Activated B cell treated with CpG ODN at 0.5 μM for 24 hours (primary cell): ENCODE results near the gene TMEM8B. TPM values are rescaled to one million over a fixed set of nuclear protein-coding genes. Genes with fewer than 3 reads are reported as not detected.
"Not testable (repeated sequence)": the region's sequence is repeated elsewhere in the genome, so short reads cannot be mapped to it uniquely, and the experiment has no call there.

Source experiments
- ATAC-seq: fragments of 200-7000 bp; cut with Tn5 transposase; one replicate; pipeline ENCODE4 v1.10.0; 2021; ENCODE audit warnings: low read depth, mild to moderate bottlenecking, moderate library complexity
- CTCF ChIA-PET: fragments of 350-600 bp; sonication (Branson Sonifier 250); formaldehyde crosslinking; loops from one replicate; lab custom pipeline; 2021; ENCODE audit warnings: antibody characterized with exemption; lab: Charles Lee
- POLR2A ChIA-PET: fragments of 350-600 bp; sonication (Branson Sonifier 250); formaldehyde crosslinking; loops from one replicate; lab custom pipeline; 2021; ENCODE audit warnings: antibody characterized with exemption; lab: Charles Lee
- DNase-seq: peaks from one replicate; pipeline ENCODE4 v3.0.0; 2022
- H3K27ac Mint-ChIP-seq: one replicate; pipeline ENCODE4 v1.8.0; 2020; ENCODE audit warnings: mixed read lengths
- H3K27me3 Mint-ChIP-seq: one replicate; pipeline ENCODE4 v1.8.0; 2021; ENCODE audit warnings: mixed read lengths
- H3K36me3 Mint-ChIP-seq: one replicate; pipeline ENCODE4 v1.8.0; 2021; ENCODE audit warnings: low read depth, mixed read lengths
- H3K4me1 Mint-ChIP-seq: one replicate; pipeline ENCODE4 v1.8.0; 2021; ENCODE audit warnings: mixed read lengths
- H3K4me3 Mint-ChIP-seq: one replicate; pipeline ENCODE4 v1.8.0; 2020; ENCODE audit warnings: mild to moderate bottlenecking, mixed read lengths
- H3K9me3 Mint-ChIP-seq: one replicate; pipeline ENCODE4 v1.8.0; 2020; ENCODE audit warnings: mixed read lengths
- intact Hi-C: fragments of 100-400 bp; cut with micrococcal nuclease; formaldehyde crosslinking; loops from one replicate; pipeline ENCODE4 v1.15.1; 2024
- total RNA-seq: library from RNA; stranded (reverse); gene quantifications from 2 replicates; pipeline ENCODE4 v1.2.3, GENCODE V29; 2022
- TF ChIP-seq, protein P1 (sequence below): fragments of 200-600 bp; IDR thresholded peaks from one replicate; pipeline ENCODE4 v1.8.0; 2022; ENCODE audit warnings: antibody characterized with exemption, mild to moderate bottlenecking

Gene TMEM8B
- total RNA-seq, 1 donor from 2014 or later, result 8.0 TPM

DNA sequence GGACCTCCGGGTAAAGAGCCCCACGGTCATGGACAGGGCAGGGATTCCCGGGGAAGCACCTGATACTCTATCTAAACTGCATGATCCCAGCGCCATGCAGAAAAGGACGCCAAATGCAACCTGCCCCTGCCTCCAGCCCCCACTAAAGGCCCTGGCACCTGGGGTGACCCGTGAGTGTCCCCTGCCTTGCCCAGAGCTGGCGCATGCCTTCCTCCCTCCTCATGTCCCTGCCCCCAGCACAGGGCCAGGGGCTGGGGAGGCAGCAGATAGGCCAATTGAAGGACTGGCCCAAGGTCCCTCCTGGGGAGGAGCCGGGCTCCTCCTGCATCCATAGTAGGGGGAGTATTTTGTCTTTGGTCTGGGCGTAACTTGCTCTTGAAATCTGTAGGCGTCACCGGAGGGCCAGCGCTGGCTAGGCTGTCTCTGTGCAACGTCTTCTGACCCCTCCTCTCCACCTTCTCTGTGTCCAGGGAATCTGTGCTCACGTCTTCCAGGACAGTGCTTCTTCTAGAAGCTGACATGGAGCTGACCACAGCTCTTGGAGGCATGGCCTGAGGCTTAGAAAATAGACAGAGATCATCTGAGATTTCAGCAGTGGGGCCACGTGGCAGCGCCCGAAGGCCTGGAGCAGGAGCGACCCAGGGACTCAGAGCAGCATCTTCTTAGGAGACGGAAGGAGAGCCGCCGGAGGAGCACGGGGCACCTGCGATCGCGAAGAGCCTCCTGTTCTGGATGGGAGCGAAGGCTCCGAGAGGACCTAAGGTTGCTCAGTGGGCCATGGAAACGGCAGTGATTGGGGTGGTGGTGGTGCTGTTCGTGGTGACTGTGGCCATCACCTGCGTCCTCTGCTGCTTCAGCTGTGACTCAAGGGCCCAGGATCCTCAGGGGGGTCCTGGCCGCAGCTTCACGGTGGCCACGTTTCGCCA lies 80.9 kb downstream of the TMEM8B start:
- TF ChIP-seq, protein P1, sequence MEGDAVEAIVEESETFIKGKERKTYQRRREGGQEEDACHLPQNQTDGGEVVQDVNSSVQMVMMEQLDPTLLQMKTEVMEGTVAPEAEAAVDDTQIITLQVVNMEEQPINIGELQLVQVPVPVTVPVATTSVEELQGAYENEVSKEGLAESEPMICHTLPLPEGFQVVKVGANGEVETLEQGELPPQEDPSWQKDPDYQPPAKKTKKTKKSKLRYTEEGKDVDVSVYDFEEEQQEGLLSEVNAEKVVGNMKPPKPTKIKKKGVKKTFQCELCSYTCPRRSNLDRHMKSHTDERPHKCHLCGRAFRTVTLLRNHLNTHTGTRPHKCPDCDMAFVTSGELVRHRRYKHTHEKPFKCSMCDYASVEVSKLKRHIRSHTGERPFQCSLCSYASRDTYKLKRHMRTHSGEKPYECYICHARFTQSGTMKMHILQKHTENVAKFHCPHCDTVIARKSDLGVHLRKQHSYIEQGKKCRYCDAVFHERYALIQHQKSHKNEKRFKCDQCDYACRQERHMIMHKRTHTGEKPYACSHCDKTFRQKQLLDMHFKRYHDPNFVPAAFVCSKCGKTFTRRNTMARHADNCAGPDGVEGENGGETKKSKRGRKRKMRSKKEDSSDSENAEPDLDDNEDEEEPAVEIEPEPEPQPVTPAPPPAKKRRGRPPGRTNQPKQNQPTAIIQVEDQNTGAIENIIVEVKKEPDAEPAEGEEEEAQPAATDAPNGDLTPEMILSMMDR, result no peak
- DNase-seq (no peak), ATAC-seq (no peak)
- Mint-ChIP-seq H3K4me1 (peaks cover 3% of the 10 kb centered on the region), H3K4me3 (no peak overlapping the region), H3K27ac (no peak overlapping the region), H3K9me3 (no peaks in the 10 kb centered on the region), H3K36me3 (no peaks in the 10 kb centered on the region), H3K27me3 (peaks cover 22% of the 10 kb centered on the region)
- ChIA-PET POLR2A (no interaction called here), CTCF (interaction anchor here (2.6 kb wide), 1 partner anchor 36 kb away, joined by 9 read pairs; no protein-coding TSS in a partner anchor)
- intact Hi-C loops, result no loop called here

DNA sequence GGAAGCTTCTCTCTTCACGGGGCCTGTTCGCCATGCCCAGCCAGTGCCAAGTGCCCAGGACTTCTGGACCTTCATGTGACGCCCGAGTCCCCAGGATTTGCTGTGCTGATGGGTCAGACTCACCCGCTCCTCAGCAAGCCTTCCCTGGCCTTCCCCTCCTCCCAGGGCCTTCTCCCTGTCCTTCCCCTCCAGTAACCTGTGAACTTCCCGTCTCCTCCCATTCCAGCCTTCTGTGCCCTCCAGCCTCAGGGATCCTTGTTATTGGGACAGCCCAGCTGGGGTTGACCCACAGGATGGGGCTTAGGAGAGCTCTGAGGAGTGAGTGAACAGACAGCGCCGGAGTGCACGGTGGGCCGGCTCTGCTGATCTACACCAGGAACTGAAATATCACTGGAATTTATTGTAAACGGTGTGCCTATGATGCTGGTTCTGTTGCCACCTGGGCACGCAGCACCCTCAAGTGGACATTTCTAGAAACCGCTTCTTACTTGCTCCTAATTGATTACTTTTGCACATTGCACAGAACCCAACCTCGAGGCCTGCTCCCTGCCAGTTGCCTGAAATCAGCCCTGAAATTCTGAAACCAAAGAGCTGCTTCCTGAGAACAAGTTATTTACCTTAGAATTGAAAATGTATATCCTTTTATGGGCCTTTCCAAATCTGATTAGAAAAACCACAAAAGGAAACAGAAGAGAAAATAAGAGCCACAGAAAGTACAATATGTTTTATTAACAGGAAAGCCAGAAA lies 81.8 kb downstream of the TMEM8B start:
- H3K27ac Mint-ChIP-seq, result no peak overlapping the region
- H3K4me1 Mint-ChIP-seq, result peaks cover 3% of the 10 kb centered on the region
- ChIA-PET CTCF (interaction anchor here (2.6 kb wide), 1 partner anchor 35 kb away, joined by 9 read pairs; no protein-coding TSS in a partner anchor), POLR2A (no interaction called here)
- TF ChIP-seq, protein P1, result no peak
- H3K9me3 Mint-ChIP-seq, result no peaks in the 10 kb centered on the region
- peaks cover 22% of the 10 kb centered on the region for H3K27me3 Mint-ChIP-seq
- no peak for ATAC-seq
- no peak overlapping the region for H3K4me3 Mint-ChIP-seq
- intact Hi-C loops, result no loop called here
- no peak for DNase-seq
- H3K36me3 Mint-ChIP-seq, result no peaks in the 10 kb centered on the region

DNA sequence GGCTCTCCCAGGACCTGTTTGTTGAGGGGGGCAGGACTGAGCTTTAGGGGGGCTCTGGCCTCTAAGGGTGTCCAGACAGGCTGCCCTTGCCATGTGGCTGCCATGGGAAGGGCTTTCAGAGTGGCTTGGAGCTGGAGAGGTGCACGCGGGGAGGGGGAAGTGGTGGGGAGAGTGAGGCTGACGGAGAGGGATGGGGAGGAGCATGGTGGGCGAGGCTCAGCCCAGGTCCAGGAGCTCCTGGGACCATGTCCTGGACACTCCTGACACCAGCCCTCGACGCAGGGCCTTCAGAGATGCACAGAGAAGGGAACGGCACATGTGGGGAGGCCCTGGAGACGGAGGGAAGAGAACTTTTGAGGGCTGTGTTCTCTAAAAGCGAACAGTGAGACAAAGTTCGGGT lies 82.7 kb downstream of the TMEM8B start:
- CTCF ChIA-PET, result no interaction called here
- TF ChIP-seq, protein P1, result no peak
- Mint-ChIP-seq H3K4me1 (peaks cover 3% of the 10 kb centered on the region), H3K9me3 (no peaks in the 10 kb centered on the region), H3K27ac (no peak overlapping the region), H3K4me3 (no peak overlapping the region), H3K27me3 (peaks cover 22% of the 10 kb centered on the region), H3K36me3 (no peaks in the 10 kb centered on the region)
- intact Hi-C loops, result no loop called here
- no peak for ATAC-seq
- DNase-seq, result no peak
- POLR2A ChIA-PET, result no interaction called here

DNA sequence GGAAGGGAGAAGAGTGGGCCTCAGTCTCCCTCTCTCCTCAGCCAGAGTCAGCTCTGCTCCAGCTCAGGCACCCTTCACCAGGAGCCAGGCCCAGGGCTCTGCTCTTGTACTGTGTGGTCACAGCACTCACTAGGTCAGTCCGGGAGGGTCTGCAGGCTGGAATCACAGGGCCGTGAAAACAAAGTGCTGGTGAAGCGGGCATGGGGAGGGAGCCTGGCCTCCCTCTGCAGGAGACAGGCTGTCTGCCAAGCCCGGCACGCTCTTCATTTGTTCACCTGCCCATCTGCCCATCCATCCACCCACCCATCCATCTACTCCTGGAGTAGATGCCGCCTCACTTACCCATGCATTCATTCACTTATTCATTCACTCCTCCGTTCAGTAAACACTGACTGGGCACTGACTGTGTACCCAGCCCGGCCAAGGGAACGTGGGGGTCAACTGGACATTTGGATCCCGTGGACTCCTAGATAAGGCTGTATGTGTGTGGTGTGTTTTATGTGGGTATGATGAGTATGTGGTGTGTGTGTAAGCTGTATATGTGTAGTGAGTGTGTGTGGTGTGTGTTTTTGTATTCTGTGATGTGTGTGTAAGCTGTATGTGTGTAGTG lies 83.9 kb downstream of the TMEM8B start:
- peaks cover 3% of the 10 kb centered on the region for H3K4me1 Mint-ChIP-seq
- H3K27ac Mint-ChIP-seq, result no peak overlapping the region
- intact Hi-C loops, result no loop called here
- H3K27me3 Mint-ChIP-seq, result peaks cover 22% of the 10 kb centered on the region
- ATAC-seq, result no peak
- H3K36me3 Mint-ChIP-seq, result no peaks in the 10 kb centered on the region
- POLR2A ChIA-PET, result no interaction called here
- DNase-seq, result no peak
- H3K4me3 Mint-ChIP-seq, result no peak overlapping the region
- H3K9me3 Mint-ChIP-seq, result no peaks in the 10 kb centered on the region
- TF ChIP-seq, protein P1, result no peak
- CTCF ChIA-PET, result no interaction called here

DNA sequence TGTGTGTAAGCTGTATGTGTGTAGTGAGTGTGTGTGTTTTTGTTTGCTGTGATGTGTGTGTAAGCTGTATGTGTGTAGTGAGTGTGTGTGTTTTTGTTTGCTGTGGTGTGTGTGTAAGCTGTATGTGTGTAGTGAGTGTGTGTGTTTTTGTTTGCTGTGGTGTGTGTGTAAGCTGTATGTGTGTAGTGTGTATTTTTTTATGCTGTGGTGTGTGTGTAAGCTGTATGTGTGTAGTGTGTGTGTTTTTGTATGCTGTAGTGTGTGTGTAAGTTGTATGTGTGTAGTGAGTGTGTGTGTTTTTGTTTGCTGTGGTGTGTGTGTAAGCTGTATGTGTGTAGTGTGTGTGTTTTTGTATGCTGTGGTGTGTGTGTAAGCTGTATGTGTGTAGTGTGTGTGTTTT lies 84.4 kb downstream of the TMEM8B start:
- H3K27ac Mint-ChIP-seq, DNase-seq, H3K4me3 Mint-ChIP-seq, H3K36me3 Mint-ChIP-seq, H3K9me3 Mint-ChIP-seq, H3K4me1 Mint-ChIP-seq, CTCF ChIA-PET, ATAC-seq, POLR2A ChIA-PET, intact Hi-C loops: not testable (repeated sequence)
- H3K27me3 Mint-ChIP-seq, result peaks cover 22% of the 10 kb centered on the region
